Measurements from ENCODE around the gene NELL1.

The NELL1 gene

GRCh38 chr11:21529187-21529586 is 859.8 kb downstream of the NELL1 start:
- no peak for DNase-seq (ENCODE audit: low read depth)
- H3K4me3 ChIP-seq (ENCODE audit: control insufficient read depth, low read depth, low read length) = no peak overlapping the region
- TF ChIP-seq CTCF (conservative IDR thresholded peaks at IDR 0.05; ENCODE audit: control insufficient read depth, insufficient read depth, low read depth, low read length) = no peak

DNA sequence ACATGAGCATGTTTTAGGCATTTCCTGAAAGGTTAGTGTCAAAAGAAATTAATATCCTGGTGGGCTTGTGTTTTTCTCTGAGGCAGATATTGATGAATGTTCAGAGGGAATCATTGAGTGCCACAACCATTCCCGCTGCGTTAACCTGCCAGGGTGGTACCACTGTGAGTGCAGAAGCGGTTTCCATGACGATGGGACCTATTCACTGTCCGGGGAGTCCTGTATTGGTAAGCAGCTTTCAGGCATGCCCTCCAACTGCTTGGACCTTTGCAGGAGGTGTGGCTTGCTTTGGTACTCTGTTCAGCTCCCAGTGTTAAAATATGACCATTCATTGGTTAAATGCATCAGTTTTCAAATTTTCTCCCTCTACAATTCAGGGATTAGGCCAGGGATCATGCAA is 864.9 kb downstream of the NELL1 start:
- no peak overlapping the region for H3K4me3 ChIP-seq (ENCODE audit: control insufficient read depth, low read depth, low read length)
- DNase-seq (ENCODE audit: low read depth) = no peak
- TF ChIP-seq CTCF (conservative IDR thresholded peaks at IDR 0.05; ENCODE audit: control insufficient read depth, insufficient read depth, low read depth, low read length) = no peak

DNA sequence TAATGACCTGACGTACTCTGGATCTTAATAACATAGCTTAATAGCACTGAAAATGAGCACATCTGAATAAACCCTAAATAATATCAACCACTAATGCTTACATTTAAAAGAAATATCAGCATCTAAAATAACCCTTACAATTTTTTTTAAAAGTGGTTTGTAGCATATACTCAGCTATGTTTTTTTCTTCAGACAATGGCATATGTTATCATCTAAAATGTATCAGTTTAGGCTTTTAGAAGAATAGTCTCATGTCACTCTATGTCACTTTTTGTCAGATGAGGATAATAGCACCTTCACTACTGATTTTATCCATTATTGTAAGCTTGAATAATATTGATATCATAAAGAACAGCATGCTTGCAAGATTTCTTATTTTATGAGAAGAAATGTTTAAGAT is 868.6 kb downstream of the NELL1 start:
- no peak overlapping the region for H3K4me3 ChIP-seq (ENCODE audit: control insufficient read depth, low read depth, low read length)
- DNase-seq (ENCODE audit: low read depth) = no peak
- no peak for TF ChIP-seq CTCF (conservative IDR thresholded peaks at IDR 0.05; ENCODE audit: control insufficient read depth, insufficient read depth, low read depth, low read length)

DNA sequence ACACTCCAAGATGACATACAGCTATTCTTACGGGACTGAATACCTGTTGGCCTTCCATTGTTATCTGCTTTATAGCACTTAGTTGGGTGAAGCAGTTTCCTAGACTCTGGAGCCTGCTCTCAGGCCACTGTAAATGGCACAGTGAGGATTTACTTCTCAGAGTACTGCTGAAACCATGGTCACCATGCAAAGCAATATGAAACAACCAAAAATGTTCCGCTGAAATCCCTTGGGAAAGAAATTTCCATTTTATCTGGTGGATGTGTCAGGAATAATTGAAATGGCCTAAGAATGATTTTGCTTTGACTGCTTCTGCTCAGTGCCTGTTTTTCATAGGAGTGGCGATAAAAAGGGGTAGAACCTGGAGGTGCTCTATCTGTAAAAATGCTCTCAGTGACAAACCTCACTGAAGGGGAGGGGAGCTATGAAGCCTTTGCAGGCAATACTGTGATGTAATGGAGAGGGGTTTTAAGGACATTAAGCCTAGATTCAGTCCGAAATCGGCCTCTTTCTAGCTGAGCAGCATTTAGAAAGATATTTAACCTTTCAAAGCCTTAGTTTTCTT is 871.9 kb downstream of the NELL1 start:
- no peak for DNase-seq (ENCODE audit: low read depth)
- H3K4me3 ChIP-seq (ENCODE audit: control insufficient read depth, low read depth, low read length) = no peak overlapping the region
- no peak for TF ChIP-seq CTCF (conservative IDR thresholded peaks at IDR 0.05; ENCODE audit: control insufficient read depth, insufficient read depth, low read depth, low read length)

DNA sequence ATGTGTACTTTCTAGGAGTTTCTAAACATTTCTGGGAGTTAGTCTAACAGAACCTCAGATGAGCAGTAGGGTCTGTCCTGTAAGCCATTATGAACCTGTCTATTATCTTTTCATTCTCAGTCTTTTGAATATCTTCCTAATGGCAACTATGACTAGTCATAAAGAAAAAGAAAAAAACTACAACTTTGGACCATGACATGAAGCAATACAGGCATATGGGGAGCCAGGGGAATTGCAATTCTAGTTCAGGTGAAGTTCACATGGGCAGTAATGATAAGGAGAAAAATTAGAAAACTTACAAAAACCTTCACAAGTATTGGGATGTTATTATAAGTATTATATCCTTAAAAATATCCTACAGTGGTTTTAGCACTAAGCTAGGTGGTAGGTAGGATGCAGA is 874.5 kb downstream of the NELL1 start:
- no peak overlapping the region for H3K4me3 ChIP-seq (ENCODE audit: control insufficient read depth, low read depth, low read length)
- no peak for TF ChIP-seq CTCF (conservative IDR thresholded peaks at IDR 0.05; ENCODE audit: control insufficient read depth, insufficient read depth, low read depth, low read length)

DNA sequence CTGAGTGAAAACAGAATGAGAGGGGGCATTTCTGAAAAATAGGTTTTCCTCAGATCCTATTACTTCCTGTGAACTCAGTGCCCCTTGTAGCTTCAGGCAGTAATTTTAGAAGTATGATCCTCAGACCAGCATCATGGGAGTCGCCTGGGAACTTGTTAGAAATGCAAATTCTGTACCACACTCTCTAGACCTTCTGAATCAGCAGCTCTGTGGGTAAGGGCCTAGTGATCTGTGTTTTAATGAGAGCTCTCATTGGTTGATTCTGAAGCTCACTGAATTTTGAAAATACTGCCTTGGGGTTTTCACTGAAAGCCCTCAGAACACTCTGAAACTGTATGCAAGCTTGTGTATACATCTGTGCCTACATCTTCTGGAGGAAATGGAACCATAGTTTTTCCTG is 876.3 kb downstream of the NELL1 start:
- H3K4me3 ChIP-seq (ENCODE audit: control insufficient read depth, low read depth, low read length) = no peak overlapping the region
- no peak for TF ChIP-seq CTCF (conservative IDR thresholded peaks at IDR 0.05; ENCODE audit: control insufficient read depth, insufficient read depth, low read depth, low read length)
- DNase-seq (ENCODE audit: low read depth) = no peak

More for the DNA sequence above, 874.5 kb downstream of the NELL1 start:
- DNase-seq (ENCODE audit: low read depth) = no peak

DNA sequence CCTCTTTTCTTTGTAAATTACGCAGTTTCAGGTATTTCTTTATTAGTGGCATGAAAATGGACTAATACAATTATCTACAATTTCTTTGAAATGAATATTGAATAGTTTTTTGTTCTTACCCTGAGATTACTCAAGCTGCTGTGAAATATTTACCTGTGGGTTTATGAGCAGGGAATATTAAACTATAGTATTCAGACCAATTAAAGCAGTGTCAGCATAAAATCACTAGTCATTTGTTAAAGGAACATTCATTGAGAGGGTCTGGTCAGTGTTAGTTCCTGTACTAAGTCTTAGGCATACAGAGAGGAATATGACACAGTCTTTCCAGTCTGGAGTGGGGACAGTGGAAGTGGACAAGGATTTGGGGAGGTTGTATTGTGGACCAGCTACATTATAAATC is 877.3 kb downstream of the NELL1 start:
- no peak overlapping the region for H3K4me3 ChIP-seq (ENCODE audit: control insufficient read depth, low read depth, low read length)
- DNase-seq (ENCODE audit: low read depth) = no peak
- no peak for TF ChIP-seq CTCF (conservative IDR thresholded peaks at IDR 0.05; ENCODE audit: control insufficient read depth, insufficient read depth, low read depth, low read length)
